Sigmoid colon (tissue), 7 donors: Measurements from ENCODE around the gene TRIM45. TPM values are rescaled to one million over a fixed set of nuclear protein-coding genes. Genes with fewer than 3 reads are reported as not detected.

Experiments used
- DNase-seq: peaks from one replicate; pipeline ENCODE4 v3.0.0-alpha.2; 2019
- H3K27ac ChIP-seq, 4 donors: fragments of 200-600 bp; sonication (generic); one replicate each; pipeline ENCODE4 v1.5.1; 2016 to 2019; ENCODE audit warnings: mild to moderate bottlenecking in 1 of 4
- H3K27me3 ChIP-seq, 3 donors: fragments of 200-600 bp; sonication (generic); one replicate each; pipeline ENCODE4 v1.5.1; 2019; ENCODE audit warnings: mild to moderate bottlenecking in 1 of 3
- H3K36me3 ChIP-seq, 4 donors: fragments of 200-600 bp; sonication (generic); one replicate each; pipeline ENCODE4 v1.5.1; 2016 to 2019
- H3K4me1 ChIP-seq, 4 donors: fragments of 200-600 bp; sonication (generic); one replicate each; pipeline ENCODE4 v1.5.1; 2017 to 2019
- H3K4me3 ChIP-seq, 4 donors: fragments of 200-600 bp; sonication (generic); one replicate each; pipeline ENCODE4 v1.5.1; 2017 to 2019; ENCODE audit warnings: mild to moderate bottlenecking in 2 of 4, moderate library complexity in 1 of 4
- H3K9me3 ChIP-seq, 4 donors: fragments of 200-600 bp in 3 of 4; sonication (generic) in 3 of 4; one replicate each; pipeline versions ENCODE4 v1.5.1 to v1.6.1; 2013 to 2019
- CTCF ChIP-seq, 4 experiments: fragments of 450-650 bp in 3 of 4; fragments of 200-600 bp in 1 of 4; IDR thresholded peaks; one replicate each; pipeline ENCODE4 v1.5.1; 2016 to 2019; ENCODE audit warnings: antibody characterized with exemption in 4 of 4, mild to moderate bottlenecking in 3 of 4, moderate library complexity in 2 of 4
- EP300 ChIP-seq, 4 donors: sonication (generic); formaldehyde crosslinking; IDR thresholded peaks; one replicate each; pipeline ENCODE4 v1.6.1; 2017; ENCODE audit warnings: antibody characterized with exemption in 4 of 4
- POLR2A ChIP-seq, 2 donors: fragments of 450-650 bp; IDR thresholded peaks; one replicate each; pipeline ENCODE4 v1.6.1; 2016; ENCODE audit warnings: antibody characterized with exemption in 2 of 2, mild to moderate bottlenecking in 2 of 2, moderate library complexity in 2 of 2
- POLR2AphosphoS5 ChIP-seq, 4 donors: sonication (generic); formaldehyde crosslinking; IDR thresholded peaks; one replicate each; pipeline ENCODE4 v1.6.1; 2017; ENCODE audit warnings: antibody characterized with exemption in 4 of 4
- WGBS, 2 donors: extraction: QIAGEN DNeasy Blood & Tissue Kit; methylation state at CpG; one replicate each; pipeline ENCODE4 v1.1.7; 2013; 5-methylcytosine and 5-hydroxymethylcytosine counted together
- intact Hi-C: fragments of 100-400 bp; cut with DNase I; formaldehyde crosslinking; loops from one replicate; pipeline ENCODE4 v1.15.1; 2023
- polyA plus RNA-seq, 3 donors: library from polyadenylated mRNA; stranded (reverse); fragments of 200-250 nt; gene quantifications; one replicate each; pipeline ENCODE4 v1.2.3, GENCODE V29; 2013
- total RNA-seq, 4 donors: library from RNA; depleted of rRNA; stranded (reverse); fragments of >200 nt; gene quantifications; one replicate each; pipeline ENCODE4 v1.1.0, GENCODE V29; 2016
- donor health status: healthy with polysubstance abuse.
- donor health status: Bipolar disorder and iron deficiency.
- donor health status: healthy.

Gene TRIM45
- total and polyA plus RNA-seq, 7 donors, result 0.46 to 9.1 (median 2.1) TPM

GRCh38 chr1:117143871-117144270 is 22.3 kb upstream of the TRIM45 start:
- Histone ChIP-seq H3K27me3 (no peaks in the 10 kb centered on the region), H3K36me3 (no peaks in the 10 kb centered on the region), H3K27ac (no peak overlapping the region), H3K4me3 (no peak overlapping the region), H3K9me3 (no peaks in the 10 kb centered on the region), H3K4me1 (no peaks in the 10 kb centered on the region)
- intact Hi-C loops, result no loop called here
- no peak for DNase-seq
- WGBS, 2 donors, result 89 to 94% methylated on average over 3 of the region's 3 CpGs
- no peak for TF ChIP-seq POLR2AphosphoS5 (IDR thresholded peaks at IDR 0.05)
- TF ChIP-seq CTCF (IDR thresholded peaks at IDR 0.05), result no peak
- no peak for TF ChIP-seq EP300 (IDR thresholded peaks at IDR 0.05)
- TF ChIP-seq POLR2A (IDR thresholded peaks at IDR 0.05), result no peak

- H3K27ac ChIP-seq, result no peak overlapping the region
- no peak for DNase-seq
- H3K36me3 ChIP-seq, result no peaks in the 10 kb centered on the region
- TF ChIP-seq CTCF (IDR thresholded peaks at IDR 0.05) (no peak), EP300 (IDR thresholded peaks at IDR 0.05) (no peak), POLR2A (IDR thresholded peaks at IDR 0.05) (no peak), POLR2AphosphoS5 (IDR thresholded peaks at IDR 0.05) (no peak)
- intact Hi-C loops, result no loop called here
- H3K4me1 ChIP-seq, result no peaks in the 10 kb centered on the region
- H3K4me3 ChIP-seq, result no peak overlapping the region
- no peaks in the 10 kb centered on the region for H3K9me3 ChIP-seq
- H3K27me3 ChIP-seq, result no peaks in the 10 kb centered on the region
Measured at GRCh38 chr1:117143172-117143571, 21.6 kb upstream of the TRIM45 start.

- 78 to 81% methylated on average over 2 of the region's 2 CpGs for WGBS, 2 donors
Measured at GRCh38 chr1:117142200-117142599, 20.7 kb upstream of the TRIM45 start.

GRCh38 chr1:117138561-117138960 is 17.0 kb upstream of the TRIM45 start:
- no peak overlapping the region for H3K4me3 ChIP-seq
- no peaks in the 10 kb centered on the region for H3K9me3 ChIP-seq
- H3K36me3 ChIP-seq, result no peaks in the 10 kb centered on the region
- H3K4me1 ChIP-seq, result no peaks in the 10 kb centered on the region
- intact Hi-C loops, result no loop called here
- TF ChIP-seq CTCF (IDR thresholded peaks at IDR 0.05) (no peak), EP300 (IDR thresholded peaks at IDR 0.05) (no peak), POLR2AphosphoS5 (IDR thresholded peaks at IDR 0.05) (no peak), POLR2A (IDR thresholded peaks at IDR 0.05) (no peak)
- no peak for DNase-seq
- H3K27ac ChIP-seq, result no peak overlapping the region
- no peaks in the 10 kb centered on the region for H3K27me3 ChIP-seq
- 96% methylated on average over 1 of the region's 1 CpG for WGBS, 2 donors

More at GRCh38 chr1:117142200-117142599, 20.7 kb upstream of the TRIM45 start:
- DNase-seq, result no peak
- no peak overlapping the region for H3K27ac ChIP-seq
- H3K27me3 ChIP-seq, result no peaks in the 10 kb centered on the region
- no peak overlapping the region for H3K4me3 ChIP-seq
- H3K4me1 ChIP-seq, result no peaks in the 10 kb centered on the region
- intact Hi-C loops, result no loop called here
- H3K36me3 ChIP-seq, result no peaks in the 10 kb centered on the region
- TF ChIP-seq EP300 (IDR thresholded peaks at IDR 0.05) (no peak), POLR2AphosphoS5 (IDR thresholded peaks at IDR 0.05) (no peak), POLR2A (IDR thresholded peaks at IDR 0.05) (no peak), CTCF (IDR thresholded peaks at IDR 0.05) (no peak)
- no peaks in the 10 kb centered on the region for H3K9me3 ChIP-seq

- no peak overlapping the region for H3K4me3 ChIP-seq
- no peaks in the 10 kb centered on the region for H3K27me3 ChIP-seq
- H3K9me3 ChIP-seq, result no peaks in the 10 kb centered on the region
- H3K36me3 ChIP-seq, result no peaks in the 10 kb centered on the region
- WGBS, 2 donors, result 94 to 95% methylated on average over 3 of the region's 3 CpGs
- H3K4me1 ChIP-seq, result no peaks in the 10 kb centered on the region
- no peak for TF ChIP-seq EP300 (IDR thresholded peaks at IDR 0.05)
- TF ChIP-seq POLR2AphosphoS5 (IDR thresholded peaks at IDR 0.05), result no peak
- no peak for TF ChIP-seq CTCF (IDR thresholded peaks at IDR 0.05)
- TF ChIP-seq POLR2A (IDR thresholded peaks at IDR 0.05), result no peak
- H3K27ac ChIP-seq, result no peak overlapping the region
- DNase-seq, result no peak
- intact Hi-C loops, result no loop called here
Measured at GRCh38 chr1:117138106-117138505, 16.6 kb upstream of the TRIM45 start.
